Right ventricle myocardium inferior (tissue), 1 donor: ENCODE results near the gene CLEC6A. TPM values are rescaled to one million over a fixed set of nuclear protein-coding genes. Genes with fewer than 3 reads are reported as not detected.
"Not testable (repeated sequence)": the region's sequence is repeated elsewhere in the genome, so short reads cannot be mapped to it uniquely, and the experiment has no call there.

Experiments used
- ATAC-seq: fragments of 200-7000 bp; cut with Tn5 transposase; one replicate; pipeline ENCODE4 v1.9.1; 2020; ENCODE audit warnings: mild to moderate bottlenecking, moderate library complexity
- DNase-seq: peaks from one replicate; pipeline ENCODE4 v3.0.0; 2021; ENCODE audit errors: missing footprints
- intact Hi-C: fragments of 100-400 bp; cut with DNase I; formaldehyde crosslinking; loops from one replicate; pipeline ENCODE4 v1.11.0; 2022
- long read RNA-seq: library from polyadenylated mRNA; unstranded; transcript quantifications from one replicate; pipeline ENCODE4 v2.0.0, GENCODE V29; 2021
- total RNA-seq: library from RNA; stranded (reverse); fragmentation: NEBNext Ultra II Directional; extraction: Animal tissue kit (Norgen Biotek cat#: 25700); gene quantifications from one replicate; pipeline ENCODE4 v1.2.1, GENCODE V29; 2021
- donor health status: DM: no; HTN: yes; CAD: no; lungs with severe emphysema.

The CLEC6A gene
- total RNA-seq, result not detected
- long read RNA-seq, result 0 reads

DNA sequence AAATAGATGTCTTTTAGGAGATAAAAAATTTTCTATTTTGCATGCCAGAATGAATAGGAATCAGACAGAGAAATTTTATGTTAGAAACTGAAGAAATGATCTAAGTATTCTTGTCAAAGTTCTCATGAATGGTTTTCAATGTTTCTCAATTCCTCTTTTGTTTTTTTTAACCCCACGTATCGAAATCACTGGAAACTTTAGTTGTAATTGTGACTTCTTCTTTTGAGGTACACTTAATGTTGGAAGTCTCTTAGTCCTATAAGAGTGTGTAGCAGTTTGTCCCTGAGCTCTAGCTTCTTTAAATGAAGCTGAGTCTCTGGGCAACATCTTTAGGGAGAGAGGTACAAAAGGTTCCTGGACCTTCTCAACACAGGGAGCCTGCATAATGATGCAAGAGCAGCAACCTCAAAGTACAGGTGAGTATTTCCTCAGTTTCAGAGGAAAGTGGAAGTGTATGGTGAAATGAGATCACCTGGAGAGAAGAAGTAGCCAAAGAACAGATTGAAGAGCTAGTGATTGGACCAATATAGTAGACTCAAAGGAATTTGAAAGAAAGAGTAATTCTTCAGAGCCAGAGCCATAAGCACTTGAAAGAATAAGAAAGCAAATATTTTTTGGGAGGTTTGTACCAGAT, at the start of gene CLEC6A:
Gene CLEC6A (plus strand): TSS at position 236 of the 634 bp plus-strand sequence. CDS start 150 bp downstream, at position 386.
- ATAC-seq (no peak), DNase-seq (no peak)

DNA sequence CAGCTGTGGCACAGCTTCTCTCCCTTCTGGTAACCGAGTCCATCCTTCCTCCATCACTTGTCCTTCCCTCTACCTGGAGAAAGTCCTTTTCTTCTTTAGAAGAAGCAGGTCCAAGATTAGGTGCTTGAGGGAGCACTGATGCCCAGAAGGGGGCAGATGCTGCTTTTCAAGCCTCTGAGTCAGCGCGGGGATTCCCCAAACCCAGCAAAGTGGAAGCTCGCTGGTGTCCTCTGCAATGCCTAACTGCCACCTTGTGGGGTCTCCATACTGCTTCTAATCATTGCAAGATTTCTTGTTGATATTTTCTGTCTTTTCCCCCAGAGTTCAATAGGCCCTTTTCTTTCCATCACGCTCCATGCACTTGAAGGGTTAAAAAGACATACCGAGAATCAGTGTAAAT, 36.2 kb upstream of the CLEC6A start:
- ATAC-seq, DNase-seq, intact Hi-C loops: not testable (repeated sequence)

More for the DNA sequence above, at the start of gene CLEC6A:
- intact Hi-C loops, result no loop called here

DNA sequence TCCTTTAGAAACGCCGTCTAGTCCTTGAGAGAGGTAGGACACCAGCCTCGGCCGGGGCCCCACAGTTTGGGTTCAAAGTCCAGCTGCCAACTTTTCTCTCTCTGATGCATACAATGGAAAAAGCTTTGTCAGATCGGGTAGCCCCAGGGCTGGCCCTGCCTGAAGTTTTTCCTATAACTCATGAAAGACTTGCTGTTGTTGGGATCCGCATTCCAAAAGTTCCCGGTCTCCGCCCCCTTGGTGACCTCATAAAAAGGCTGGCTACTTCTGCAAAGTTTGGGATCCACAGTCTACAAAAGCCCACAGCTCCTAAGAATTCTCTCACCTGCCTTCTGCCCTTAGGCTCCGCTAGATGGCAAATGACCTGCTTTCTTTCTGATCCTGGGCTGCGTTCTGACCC, 35.3 kb upstream of the CLEC6A start:
- ATAC-seq, result no peak
- intact Hi-C loops, result no loop called here
- no peak for DNase-seq

GRCh38 chr12:8444536-8445278, 11.1 kb upstream of the CLEC6A start:
- ATAC-seq, intact Hi-C loops, DNase-seq: not testable (repeated sequence)

DNA sequence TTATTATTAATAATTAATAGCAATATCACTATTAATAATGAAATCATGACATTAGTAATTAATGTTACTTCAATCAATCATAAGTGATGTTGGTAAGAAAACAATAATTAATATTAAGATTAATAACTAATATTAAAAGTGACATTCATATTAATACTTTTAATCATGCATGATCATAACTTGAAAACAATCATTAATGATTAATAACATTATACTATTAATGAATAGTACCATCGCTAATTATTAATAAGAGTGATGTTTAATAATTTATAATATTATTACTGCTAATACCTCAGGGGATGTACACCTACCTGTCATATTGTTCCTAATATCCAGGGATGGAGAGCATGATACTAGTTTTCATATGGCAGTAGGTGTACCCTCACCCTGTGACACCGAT, 10.0 kb upstream of the CLEC6A start:
- ATAC-seq (no peak), DNase-seq (no peak)
- intact Hi-C loops, result no loop called here

GRCh38 chr12:8446642-8447547, 8.9 kb upstream of the CLEC6A start:
- intact Hi-C loops, result no loop called here
- ATAC-seq (no peak), DNase-seq (no peak)

GRCh38 chr12:8449355-8449859, 6.4 kb upstream of the CLEC6A start:
- DNase-seq (no peak), ATAC-seq (no peak)
- intact Hi-C loops, result no loop called here

- intact Hi-C loops, result no loop called here
- no peak for ATAC-seq
- no peak for DNase-seq
Measured at GRCh38 chr12:8452036-8452435, 3.7 kb upstream of the CLEC6A start.

DNA sequence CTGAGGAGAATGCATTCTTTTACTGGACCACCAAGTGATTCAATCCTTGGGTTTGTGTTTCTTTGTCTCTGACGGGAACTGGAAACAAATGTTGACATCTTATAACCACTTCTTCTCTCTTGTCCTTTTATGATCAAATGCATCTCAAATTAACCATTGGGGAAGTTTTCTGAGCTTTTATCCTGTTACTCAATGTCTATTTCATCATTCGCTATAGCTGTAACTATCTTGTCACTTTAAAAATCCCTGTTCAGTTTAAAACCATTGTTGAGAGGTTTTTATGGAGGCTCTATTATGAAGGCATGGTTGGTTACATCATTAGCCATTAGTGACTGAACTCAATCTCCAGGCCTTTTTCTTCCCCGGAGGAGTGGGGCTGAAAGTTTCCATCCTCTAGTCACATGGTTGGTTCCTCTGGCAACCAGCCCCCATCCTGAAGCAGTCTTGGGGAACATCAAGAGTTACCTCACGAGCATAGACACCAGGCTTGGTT, 2.7 kb upstream of the CLEC6A start:
- intact Hi-C loops, result no loop called here
- DNase-seq, result no peak
- ATAC-seq, result no peak

DNA sequence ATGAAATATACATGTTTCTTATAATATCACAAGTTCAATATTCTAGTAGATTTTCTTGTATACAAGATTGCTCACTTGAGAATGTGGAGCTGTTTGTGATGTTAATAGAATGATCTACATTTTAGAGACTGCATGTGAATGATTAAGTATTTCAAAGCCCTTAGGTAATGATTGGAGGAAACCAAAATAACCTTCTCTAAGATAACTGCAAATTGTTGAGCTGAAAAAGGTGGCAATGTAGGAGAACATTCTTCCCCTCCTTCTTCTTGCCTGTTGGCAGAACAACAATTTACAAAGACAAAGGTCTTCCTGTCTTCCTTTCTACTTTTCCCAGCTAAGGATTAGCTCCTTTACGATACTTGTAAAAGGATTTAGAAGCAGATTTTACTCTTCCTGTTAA, 2.0 kb upstream of the CLEC6A start:
- ATAC-seq, result no peak
- intact Hi-C loops, result no loop called here
- no peak for DNase-seq

DNA sequence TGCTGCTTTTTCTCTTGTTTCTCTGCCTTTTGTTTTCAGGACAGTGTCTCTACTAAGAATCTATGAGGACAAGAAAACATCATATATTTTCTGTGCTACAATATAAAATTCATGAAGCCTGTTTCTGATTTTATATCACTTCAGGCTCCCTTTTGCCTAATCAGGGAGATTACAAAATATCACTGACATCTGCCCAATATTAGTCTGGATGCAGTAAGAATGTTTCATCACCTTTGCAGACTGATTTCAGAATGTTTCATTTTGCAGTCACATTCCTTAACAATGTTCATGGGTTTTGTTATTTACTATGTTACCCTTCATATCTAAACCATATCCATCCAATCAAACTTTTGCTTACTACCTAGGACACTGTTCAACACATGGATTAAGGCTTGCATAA, 491 bp upstream of the CLEC6A start:
- ATAC-seq, result no peak
- no peak for DNase-seq
- intact Hi-C loops, result no loop called here

DNA sequence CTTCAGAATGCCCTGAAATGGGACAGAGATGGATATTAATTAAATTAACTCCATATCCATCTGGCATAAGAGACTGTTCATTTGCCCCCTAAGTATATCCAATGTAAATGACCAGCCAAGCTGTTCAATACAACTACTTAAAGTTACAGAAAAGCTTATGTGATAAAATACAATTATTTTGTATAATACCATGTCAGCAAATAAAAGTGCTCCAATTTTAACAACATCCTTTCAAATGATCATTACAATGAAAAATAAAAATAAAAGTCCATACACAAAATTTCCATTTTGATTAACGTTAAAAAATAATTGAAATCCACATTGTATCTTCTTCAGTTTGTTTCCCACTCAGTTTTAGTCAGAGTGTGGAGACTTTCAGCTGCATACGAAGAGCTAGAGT, 5.7 kb downstream of the CLEC6A start:
- intact Hi-C loops, result no loop called here
- ATAC-seq (no peak), DNase-seq (no peak)

- ATAC-seq, result no peak
- intact Hi-C loops, result no loop called here
- no peak for DNase-seq
Measured at GRCh38 chr12:8465301-8465996, 9.7 kb downstream of the CLEC6A start.

GRCh38 chr12:8466241-8466640, 10.5 kb downstream of the CLEC6A start:
- DNase-seq (no peak), ATAC-seq (no peak)
- intact Hi-C loops, result no loop called here

DNA sequence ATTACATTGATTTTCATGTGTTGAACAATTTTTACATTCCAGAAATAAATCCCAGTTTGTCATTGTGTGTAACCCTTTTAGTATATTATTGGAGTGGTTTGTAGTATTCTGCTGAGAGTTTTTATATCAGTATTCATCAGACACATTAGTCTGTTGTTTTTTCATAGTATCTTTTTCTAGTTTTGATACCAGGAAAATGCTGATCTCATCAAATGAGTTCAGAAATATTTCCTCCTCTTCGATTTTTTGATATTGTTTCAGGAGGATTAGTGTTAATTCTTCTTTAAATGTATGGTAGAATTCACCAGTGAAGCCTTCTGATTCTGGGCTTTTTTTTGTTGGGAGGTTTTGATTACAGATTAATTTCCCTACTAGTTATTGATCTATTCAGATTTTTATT, 15.3 kb downstream of the CLEC6A start:
- ATAC-seq, result no peak
- intact Hi-C loops, result no loop called here
- DNase-seq, result no peak

GRCh38 chr12:8475508-8476203, 19.9 kb downstream of the CLEC6A start:
- DNase-seq (no peak), ATAC-seq (no peak)
- intact Hi-C loops, result no loop called here

DNA sequence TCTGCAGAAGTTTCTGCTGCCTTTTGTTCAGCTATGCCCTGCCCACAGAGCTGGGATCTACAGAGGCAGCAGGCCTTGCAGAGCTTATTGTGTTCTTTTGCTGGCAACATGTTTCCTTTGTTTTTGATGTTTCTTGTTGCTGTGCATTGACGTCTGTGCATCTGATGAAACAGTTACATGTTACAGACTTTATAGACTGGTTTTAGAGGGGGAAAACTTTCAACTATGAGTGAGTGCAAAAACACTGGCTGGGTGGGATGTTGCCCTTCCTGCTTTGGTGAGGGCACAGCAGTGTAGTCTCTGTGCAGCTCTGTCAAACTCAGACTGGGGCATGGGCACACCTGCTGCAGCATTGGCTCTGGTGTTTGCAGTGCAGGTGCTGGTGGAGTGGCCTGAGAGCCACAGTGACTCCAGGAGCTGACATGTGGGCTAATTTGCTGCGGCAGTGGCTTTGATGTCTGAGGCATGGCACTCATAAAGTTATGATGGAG, 26.9 kb downstream of the CLEC6A start:
- DNase-seq (no peak), ATAC-seq (no peak)
- intact Hi-C loops, result no loop called here

- ATAC-seq (no peak), DNase-seq (no peak)
- intact Hi-C loops, result no loop called here
Measured at GRCh38 chr12:8483079-8483478, 27.3 kb downstream of the CLEC6A start.
